GM19193 (cell line): Measurements from ENCODE around the gene AKT3.

Source experiments
- POLR2A ChIP-seq: IDR thresholded peaks from 4 replicates; pipeline ENCODE4 v1.6.1; 2011; ENCODE audit not compliant: insufficient read depth, insufficient read length; ENCODE audit errors: extremely low read depth

AKT3 gene

GRCh38 chr1:243587823-243588560 is 262.1 kb downstream of the AKT3 start:
- no peak for TF ChIP-seq POLR2A

GRCh38 chr1:243587285-243587684 is 262.8 kb downstream of the AKT3 start:
- TF ChIP-seq POLR2A: no peak

DNA sequence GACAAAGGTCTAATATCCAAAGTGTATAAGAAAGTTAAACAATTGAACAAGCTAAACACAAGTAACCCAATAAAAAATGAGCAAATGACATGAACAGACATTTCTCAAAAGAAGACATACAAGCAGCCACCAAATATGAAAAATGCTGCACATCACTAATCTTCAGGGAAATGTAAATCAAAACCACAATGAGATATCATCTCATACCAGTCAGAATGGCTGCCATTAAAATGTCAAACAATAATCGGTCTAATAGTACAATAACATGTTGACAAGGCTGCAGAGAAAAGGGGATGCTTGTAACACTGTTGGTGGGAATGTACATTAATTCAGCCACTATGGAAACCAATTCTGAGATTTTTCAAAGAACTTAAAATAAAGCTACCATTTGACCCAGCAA is 264.1 kb downstream of the AKT3 start:
- no peak for TF ChIP-seq POLR2A

GRCh38 chr1:243582326-243582725 is 267.7 kb downstream of the AKT3 start:
- TF ChIP-seq POLR2A: no peak

GRCh38 chr1:243580984-243581383 is 269.1 kb downstream of the AKT3 start:
- TF ChIP-seq POLR2A: no peak

DNA sequence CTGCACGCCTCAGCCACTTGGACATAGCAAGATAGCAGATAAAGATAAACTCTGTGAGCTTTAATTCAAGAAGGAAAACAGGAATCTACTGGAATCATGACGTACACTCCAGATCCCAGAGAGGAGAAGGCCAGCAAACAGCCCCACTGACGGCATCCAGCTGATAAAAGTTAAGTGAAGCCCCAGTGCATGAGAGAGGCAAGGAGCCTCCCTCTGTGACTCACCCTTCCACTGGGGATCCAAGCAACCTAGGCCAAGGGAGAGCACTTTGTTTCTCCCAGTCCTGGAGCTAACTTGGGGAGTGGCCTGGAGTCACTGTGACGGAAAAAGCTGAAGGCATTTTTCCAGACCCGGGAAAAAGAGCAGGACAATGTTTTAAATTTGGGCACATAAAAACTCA is 270.0 kb downstream of the AKT3 start:
- no peak for TF ChIP-seq POLR2A

DNA sequence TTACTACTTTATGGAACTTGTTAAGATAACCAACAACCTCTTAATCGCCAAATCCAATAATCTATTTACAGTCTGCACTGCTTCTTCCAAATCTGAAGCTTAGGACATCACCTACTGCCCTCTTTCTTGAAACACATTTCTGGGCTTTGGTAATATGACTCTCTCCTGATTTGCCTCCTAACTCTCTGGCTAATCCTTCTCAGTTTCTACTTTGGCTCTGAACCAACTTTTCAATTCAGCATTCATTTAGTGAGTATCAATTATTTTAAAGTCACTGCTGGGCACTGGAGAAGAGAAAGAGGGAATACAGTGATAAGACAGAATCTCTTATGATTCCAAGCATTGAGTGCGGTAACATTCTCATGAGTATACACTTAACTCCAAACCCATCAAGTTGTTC is 275.0 kb downstream of the AKT3 start:
- TF ChIP-seq POLR2A: no peak

DNA sequence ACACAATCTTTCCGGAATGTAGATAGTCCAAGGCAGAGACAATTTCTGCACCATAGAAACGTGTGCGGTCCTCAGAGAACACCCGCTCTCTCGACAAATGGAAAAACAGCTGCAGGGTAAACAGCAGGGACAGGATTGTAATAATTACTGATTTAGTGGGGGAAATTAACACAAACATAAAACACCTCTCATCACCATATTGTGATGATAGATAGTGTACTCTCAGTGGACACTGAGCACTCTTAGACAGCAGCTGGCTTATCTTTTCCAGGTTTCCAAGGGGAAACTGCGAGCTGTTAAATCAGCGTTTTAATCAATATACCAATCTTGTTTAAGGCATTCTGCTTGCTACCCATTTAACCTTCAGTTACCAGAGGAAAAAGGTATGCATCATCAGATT is 277.1 kb downstream of the AKT3 start:
- no peak for TF ChIP-seq POLR2A

GRCh38 chr1:243568793-243569192 is 281.2 kb downstream of the AKT3 start:
- TF ChIP-seq POLR2A: no peak

GRCh38 chr1:243564814-243565213 is 285.2 kb downstream of the AKT3 start:
- TF ChIP-seq POLR2A: no peak

GRCh38 chr1:243563732-243564131 is 286.3 kb downstream of the AKT3 start:
- TF ChIP-seq POLR2A: no peak

DNA sequence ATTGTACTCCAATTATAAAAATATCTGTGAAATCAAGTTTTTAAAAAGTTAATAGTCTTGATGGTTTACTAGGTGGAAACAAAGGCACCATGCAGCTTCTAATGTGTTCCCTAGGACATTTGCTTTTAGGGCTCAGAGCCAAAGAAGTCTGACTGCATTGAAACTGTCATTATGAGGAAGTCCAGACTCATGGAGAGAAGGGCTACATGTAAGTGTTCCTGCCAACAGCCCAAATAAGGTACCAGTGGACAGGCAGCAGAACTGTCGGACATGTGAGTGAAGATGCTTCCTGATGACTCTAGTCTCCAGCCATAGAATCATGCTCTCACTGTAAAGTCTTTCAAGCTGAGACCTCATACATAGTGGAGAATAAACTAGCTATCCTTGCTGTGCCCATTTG is 287.6 kb downstream of the AKT3 start:
- TF ChIP-seq POLR2A: no peak

DNA sequence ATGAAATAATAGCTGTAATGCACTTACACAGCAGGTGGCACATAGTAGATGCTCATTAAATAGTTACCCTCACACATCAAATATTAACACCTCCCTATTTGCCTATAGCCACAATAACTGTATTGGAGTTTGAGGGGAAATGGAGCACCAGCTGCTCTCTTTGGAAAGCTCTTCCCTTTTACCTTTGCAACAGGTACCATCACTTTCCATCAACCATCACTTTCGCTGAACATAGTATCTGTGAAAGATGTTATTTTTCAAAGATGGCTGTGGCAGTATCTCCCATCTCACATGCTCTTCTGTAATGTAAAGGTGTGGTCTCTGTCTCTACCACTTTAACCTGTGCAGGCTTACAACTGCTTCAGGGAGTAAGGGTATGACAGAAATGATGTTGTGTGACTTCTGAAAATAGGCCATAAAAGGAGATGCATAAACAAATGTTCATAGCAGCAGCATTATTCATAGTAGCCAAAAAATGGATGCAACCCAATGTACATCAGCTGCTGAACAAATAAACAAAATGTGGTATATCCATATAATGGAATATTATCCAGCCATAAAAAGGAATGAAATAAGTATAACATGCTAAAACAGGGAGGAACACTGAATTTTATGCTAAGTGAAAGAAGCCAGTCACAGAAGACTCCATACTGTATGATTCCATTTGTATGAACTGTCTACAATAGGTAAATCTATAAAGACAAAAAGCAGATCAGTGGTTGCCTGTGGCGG is 288.3 kb downstream of the AKT3 start:
- TF ChIP-seq POLR2A: no peak

GRCh38 chr1:243559575-243560162 is 290.4 kb downstream of the AKT3 start:
- TF ChIP-seq POLR2A: no peak

DNA sequence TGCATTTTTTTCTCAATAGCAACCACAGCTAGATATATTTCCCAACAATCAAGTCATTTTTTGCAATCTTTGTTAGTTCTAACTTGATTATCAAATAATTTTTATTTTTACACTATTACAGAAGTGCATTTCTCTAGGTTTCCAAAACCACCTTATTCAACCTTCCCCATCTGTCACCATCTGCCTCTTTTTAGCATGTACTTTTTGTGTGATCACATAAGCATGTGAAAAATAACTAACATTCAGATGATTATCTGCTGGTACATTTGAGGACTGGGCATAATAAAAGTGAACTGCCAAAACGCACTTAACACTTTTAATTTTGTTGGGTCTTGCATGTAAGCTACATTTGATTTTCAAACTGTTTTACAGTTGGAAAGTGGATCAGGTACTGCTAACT is 291.5 kb downstream of the AKT3 start:
- TF ChIP-seq POLR2A: no peak

DNA sequence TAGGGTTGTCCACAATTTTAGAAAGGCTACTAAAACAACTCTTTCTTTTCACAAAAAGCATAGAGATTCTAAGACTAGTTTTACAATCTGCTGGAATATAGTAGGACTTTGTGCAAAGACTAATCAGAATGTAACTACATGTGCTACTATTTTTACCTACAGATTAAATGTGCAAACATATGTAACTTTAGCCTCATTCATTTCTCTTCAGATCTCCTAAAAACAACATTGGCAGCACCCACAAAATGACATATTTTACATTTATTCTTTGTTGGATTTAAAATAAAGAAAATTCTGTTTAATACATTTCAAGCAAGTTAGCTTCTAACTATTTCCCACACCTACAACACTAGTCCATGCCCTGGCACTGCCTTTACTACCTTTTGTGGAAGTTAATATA is 292.2 kb downstream of the AKT3 start:
- no peak for TF ChIP-seq POLR2A
